ENCODE results near the gene CAV3.

GRCh38 chr3:8761866-8762265 lies 28.3 kb downstream of the CAV3 start:
- no peak for TF ChIP-seq POLR2A (IDR thresholded peaks at IDR 0.05)
- TF ChIP-seq CTCF (IDR thresholded peaks at IDR 0.05): no peak
- TF ChIP-seq EP300 (IDR thresholded peaks at IDR 0.05): no peak

Data from ovary (tissue), 3 donors.